Stomach smooth muscle (tissue), 2 donors: ENCODE measurements around the gene PPIL4.

Experiments used
- H3K27ac ChIP-seq: one replicate; pipeline ENCODE4 v1.7.0; 2013; ENCODE audit warnings: mild to moderate bottlenecking, low read length, inconsistent platforms
- H3K27me3 ChIP-seq, 2 donors: one replicate each; pipeline ENCODE4 v1.7.0; 2013; ENCODE audit warnings: low read length in 2 of 2; ENCODE audit not compliant: insufficient read depth in 2 of 2, control insufficient read depth in 1 of 2
- H3K36me3 ChIP-seq, 2 donors: one replicate each; pipeline ENCODE4 v1.7.0; 2013; ENCODE audit warnings: low read length in 2 of 2; ENCODE audit not compliant: control insufficient read depth in 2 of 2, insufficient read depth in 2 of 2
- H3K4me1 ChIP-seq: one replicate; pipeline ENCODE4 v1.7.0; 2013; ENCODE audit warnings: low read length; ENCODE audit not compliant: control insufficient read depth, insufficient read depth
- H3K4me3 ChIP-seq, 2 donors: one replicate each; pipeline ENCODE4 v1.7.0; 2013; ENCODE audit warnings: low read length in 2 of 2
- H3K9ac ChIP-seq, 2 donors: one replicate each; pipeline ENCODE4 v1.7.0; 2013; ENCODE audit warnings: low read length in 2 of 2, mild to moderate bottlenecking in 1 of 2
- H3K9me3 ChIP-seq, 2 donors: one replicate each; pipeline ENCODE4 v1.7.0; 2013; ENCODE audit warnings: low read length in 2 of 2; ENCODE audit not compliant: control insufficient read depth in 2 of 2
- donor health status: healthy.
- donor health status: Pancreatic carcinoma.

Gene PPIL4

DNA sequence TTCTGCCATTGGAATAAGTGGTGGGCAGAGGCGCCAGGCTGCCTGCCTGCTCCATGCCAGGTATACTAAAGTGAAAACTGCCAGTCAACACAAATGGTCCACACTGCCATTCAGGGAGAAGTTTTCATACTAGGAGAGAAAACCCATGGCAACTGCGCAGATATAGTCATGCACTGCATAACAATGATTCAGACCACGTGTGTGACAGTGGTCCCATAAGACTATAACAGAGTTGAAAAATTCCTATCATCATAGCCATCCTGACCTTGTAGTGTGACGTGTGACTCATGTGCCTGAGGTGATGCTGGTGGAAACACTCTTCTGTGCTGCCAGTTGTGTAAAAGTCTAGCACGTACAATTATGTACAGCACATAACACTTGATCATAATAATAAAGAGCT, 86.1 kb downstream of the PPIL4 start:
- Histone ChIP-seq H3K9me3 (no peaks in the 10 kb centered on the region), H3K27ac (no peak overlapping the region), H3K4me1 (peaks cover 18% of the 10 kb centered on the region), H3K36me3 (no peaks in the 10 kb centered on the region), H3K9ac (no peak overlapping the region), H3K4me3 (no peak overlapping the region), H3K27me3 (no peaks in the 10 kb centered on the region)

DNA sequence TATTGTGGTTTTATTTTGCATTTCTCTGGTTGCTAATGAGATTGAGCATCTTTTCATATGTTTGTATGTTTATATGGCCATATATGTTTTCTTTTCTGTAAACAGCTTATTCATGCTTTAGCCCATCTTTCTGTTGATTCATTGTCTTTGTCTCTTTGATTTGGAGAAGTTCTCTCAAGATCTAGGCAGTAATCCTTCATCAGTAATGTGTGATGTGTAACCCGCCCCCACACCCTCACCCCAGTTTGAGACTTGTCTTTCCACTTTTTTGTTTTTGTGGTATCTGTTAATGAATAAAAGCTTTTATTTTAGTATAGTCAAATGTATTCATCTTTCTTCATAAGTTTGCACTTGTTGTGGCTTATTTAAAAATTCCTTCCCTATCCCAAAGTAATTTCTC, 87.0 kb downstream of the PPIL4 start:
- Histone ChIP-seq H3K4me1 (peaks cover 18% of the 10 kb centered on the region), H3K27me3 (no peaks in the 10 kb centered on the region)

DNA sequence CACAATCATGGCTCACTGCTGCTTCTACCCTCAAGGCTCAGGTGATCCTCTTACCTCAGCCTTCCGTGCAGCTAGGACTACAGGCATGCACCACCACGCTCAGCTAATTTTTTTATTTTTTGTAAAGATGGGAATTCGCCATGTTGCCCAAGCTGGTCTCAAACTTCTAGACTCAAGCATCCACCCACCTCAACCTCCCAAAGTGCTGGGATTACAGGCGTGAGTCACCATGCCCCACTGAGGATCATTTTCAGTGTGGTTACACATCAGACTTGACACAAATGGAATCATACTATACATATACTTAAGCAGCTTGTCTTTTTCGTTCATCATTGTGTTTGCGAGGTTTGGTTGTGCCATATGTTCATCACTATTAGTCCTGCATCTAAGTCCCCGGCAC, 87.6 kb downstream of the PPIL4 start:
- H3K27me3 ChIP-seq: no peaks in the 10 kb centered on the region
- no peaks in the 10 kb centered on the region for H3K36me3 ChIP-seq
- H3K9me3 ChIP-seq: no peaks in the 10 kb centered on the region
- no peak overlapping the region for H3K27ac ChIP-seq
- H3K4me1 ChIP-seq: peaks cover 24% of the 10 kb centered on the region
- H3K9ac ChIP-seq: no peak overlapping the region
- H3K4me3 ChIP-seq: no peak overlapping the region

More for the DNA sequence above, 87.0 kb downstream of the PPIL4 start:
- H3K9ac ChIP-seq: no peak overlapping the region
- H3K4me3 ChIP-seq: no peak overlapping the region
- H3K9me3 ChIP-seq: no peaks in the 10 kb centered on the region
- H3K27ac ChIP-seq: no peak overlapping the region
- no peaks in the 10 kb centered on the region for H3K36me3 ChIP-seq

DNA sequence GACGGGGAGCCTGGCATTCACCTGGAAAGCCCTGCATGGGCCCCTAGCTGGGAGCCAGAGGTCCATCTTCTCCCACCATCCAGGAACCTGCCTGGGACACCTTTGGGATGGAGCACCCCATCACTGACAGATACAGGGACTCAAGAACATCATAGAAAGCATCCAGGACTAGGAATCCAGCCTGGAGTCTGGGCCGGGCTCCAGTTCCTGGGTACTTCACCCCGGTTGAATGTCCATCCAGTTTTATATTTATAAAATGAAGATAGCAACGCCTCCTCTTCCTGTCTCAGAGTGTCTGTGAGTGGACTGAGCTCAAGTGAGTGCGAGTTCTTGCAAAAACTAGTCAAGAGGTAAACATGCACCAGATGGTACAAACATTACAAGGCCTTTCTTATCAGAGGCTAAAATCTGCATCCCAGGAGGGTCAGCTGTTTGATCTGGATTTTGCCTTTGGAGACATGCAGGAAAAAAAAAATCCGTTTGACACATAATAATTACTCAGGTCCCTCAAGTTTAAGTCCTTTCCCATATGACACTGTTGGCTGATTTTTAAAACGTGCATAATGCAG, 88.4 kb downstream of the PPIL4 start:
- Histone ChIP-seq H3K27me3 (no peaks in the 10 kb centered on the region), H3K4me1 (peaks cover 28% of the 10 kb centered on the region), H3K4me3 (no peak overlapping the region), H3K36me3 (no peaks in the 10 kb centered on the region), H3K9ac (no peak overlapping the region), H3K27ac (no peak overlapping the region), H3K9me3 (no peaks in the 10 kb centered on the region)

DNA sequence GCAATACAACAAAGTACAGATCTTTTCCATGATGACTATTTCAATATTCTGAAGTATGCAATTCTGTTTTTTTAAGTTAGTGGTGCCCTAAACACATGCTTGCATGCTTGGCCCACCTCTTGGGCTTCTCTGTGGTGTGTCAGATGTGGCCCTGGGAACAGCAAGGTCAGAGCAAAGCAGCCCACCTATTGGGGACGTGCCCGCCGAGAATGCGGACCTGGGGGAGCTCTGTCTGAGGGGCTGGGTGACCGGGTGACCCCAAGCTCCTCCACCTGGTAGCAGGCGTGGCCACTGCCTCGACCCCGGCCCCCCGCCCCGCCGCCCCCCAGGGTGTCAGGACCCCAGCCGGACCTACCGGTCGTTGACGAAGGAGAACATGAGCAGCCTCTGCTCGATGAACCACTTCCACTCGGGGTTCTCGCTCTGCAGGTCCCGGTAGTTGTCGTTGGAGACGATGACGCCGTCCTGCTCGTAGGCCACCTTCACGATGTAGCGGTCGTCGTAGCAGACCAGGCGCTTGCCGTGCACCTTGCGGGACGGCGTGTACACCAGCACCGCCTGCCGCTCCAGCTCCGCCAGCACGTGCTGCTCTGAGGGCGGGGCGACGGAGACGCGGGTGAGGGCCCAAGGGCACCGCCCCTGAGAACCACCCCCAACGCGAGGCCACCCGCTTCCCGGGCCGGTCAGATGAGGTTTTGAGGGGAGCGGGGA, 89.4 kb downstream of the PPIL4 start:
- no peak overlapping the region for H3K27ac ChIP-seq
- H3K9ac ChIP-seq: no peak overlapping the region
- H3K4me3 ChIP-seq: no peak overlapping the region
- no peaks in the 10 kb centered on the region for H3K27me3 ChIP-seq
- no peaks in the 10 kb centered on the region for H3K36me3 ChIP-seq
- peaks cover 34% of the 10 kb centered on the region for H3K4me1 ChIP-seq
- H3K9me3 ChIP-seq: no peaks in the 10 kb centered on the region

DNA sequence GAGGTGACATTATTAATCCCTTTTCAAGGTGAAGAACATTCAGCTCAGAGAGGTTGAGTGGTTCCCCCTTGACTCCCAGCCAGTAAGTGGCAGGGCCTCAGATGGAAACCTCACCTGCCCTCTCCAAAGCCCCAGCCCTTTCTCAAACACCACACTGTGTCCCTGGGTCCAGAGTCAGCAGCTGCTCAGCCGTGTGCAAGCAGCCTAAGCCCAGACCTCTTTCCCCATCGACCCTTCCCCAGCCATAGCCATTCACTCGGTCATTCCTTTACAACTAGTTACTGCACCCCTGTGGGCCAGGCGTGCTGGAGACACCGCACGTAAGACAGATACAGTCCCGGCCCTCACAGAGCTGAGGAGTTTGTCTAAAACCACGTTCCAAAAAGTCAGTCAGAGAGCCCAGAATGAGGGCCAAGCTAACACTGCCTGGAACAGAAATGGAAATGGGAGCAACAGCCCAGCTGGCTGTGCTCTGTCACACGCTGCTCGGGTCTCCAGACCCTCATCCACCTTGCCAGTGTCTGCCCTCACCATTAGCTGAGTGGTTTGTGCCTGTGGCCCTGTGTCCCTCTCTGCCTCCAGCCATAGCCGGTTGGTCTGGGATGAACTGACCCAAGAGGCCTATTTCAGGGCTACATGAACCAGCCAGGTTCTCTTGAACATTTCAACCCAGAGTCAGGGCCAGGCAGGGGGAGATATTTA, 90.7 kb downstream of the PPIL4 start:
- Histone ChIP-seq H3K27me3 (peaks cover 0 to 1% of the 10 kb centered on the region in 2 donors), H3K4me3 (peak overlapping the region in 1 of 2 donors; percentile 54), H3K9me3 (no peaks in the 10 kb centered on the region), H3K9ac (peak overlapping the region in 1 of 2 donors; percentile 36), H3K36me3 (no peaks in the 10 kb centered on the region), H3K4me1 (peaks cover 45% of the 10 kb centered on the region), H3K27ac (peak overlapping the region; percentile 66)
